Neural cell (in vitro differentiated cells): ENCODE results near the gene ARHGAP24.

Experiments
- EP300 ChIP-seq: fragments of 450-650 bp; conservative IDR thresholded peaks from 2 replicates; pipeline ENCODE4 v1.6.1; 2014; ENCODE audit warnings: antibody characterized with exemption, mild to moderate bottlenecking, moderate library complexity; ENCODE audit not compliant: poor library complexity, severe bottlenecking
- EZH2 ChIP-seq: fragments of 200-600, 300-800 bp; shearing (Covaris generic), sonication (generic); IDR thresholded peaks from 2 replicates; pipeline ENCODE4 v1.6.1; 2014; ENCODE audit warnings: antibody characterized with exemption, low read length, borderline replicate concordance, mild to moderate bottlenecking; ENCODE audit not compliant: insufficient read depth, poor library complexity, severe bottlenecking
- POLR2AphosphoS5 ChIP-seq: IDR thresholded peaks from 2 replicates; pipeline ENCODE4 v1.6.1; 2012
- RAD21 ChIP-seq: fragments of 450-650 bp; conservative IDR thresholded peaks from 2 replicates; pipeline ENCODE4 v1.6.1; 2014; ENCODE audit warnings: antibody characterized with exemption, mild to moderate bottlenecking, moderate library complexity
- TAF1 ChIP-seq: IDR thresholded peaks from 2 replicates; pipeline ENCODE4 v1.6.1; 2012; ENCODE audit warnings: low read depth
- TF ChIP-seq, protein P1 (sequence below): fragments of 450-650 bp; IDR thresholded peaks from 2 replicates; pipeline ENCODE4 v1.5.1; 2014; ENCODE audit warnings: antibody characterized with exemption, mild to moderate bottlenecking, moderate library complexity; ENCODE audit not compliant: poor library complexity, severe bottlenecking

GRCh38 chr4:85961887-85962286 is 486.9 kb downstream of the ARHGAP24 start:
- TF ChIP-seq EP300 (no peak), EZH2 (no peak), TAF1 (no peak), RAD21 (no peak), POLR2AphosphoS5 (no peak)
- TF ChIP-seq, protein P1, sequence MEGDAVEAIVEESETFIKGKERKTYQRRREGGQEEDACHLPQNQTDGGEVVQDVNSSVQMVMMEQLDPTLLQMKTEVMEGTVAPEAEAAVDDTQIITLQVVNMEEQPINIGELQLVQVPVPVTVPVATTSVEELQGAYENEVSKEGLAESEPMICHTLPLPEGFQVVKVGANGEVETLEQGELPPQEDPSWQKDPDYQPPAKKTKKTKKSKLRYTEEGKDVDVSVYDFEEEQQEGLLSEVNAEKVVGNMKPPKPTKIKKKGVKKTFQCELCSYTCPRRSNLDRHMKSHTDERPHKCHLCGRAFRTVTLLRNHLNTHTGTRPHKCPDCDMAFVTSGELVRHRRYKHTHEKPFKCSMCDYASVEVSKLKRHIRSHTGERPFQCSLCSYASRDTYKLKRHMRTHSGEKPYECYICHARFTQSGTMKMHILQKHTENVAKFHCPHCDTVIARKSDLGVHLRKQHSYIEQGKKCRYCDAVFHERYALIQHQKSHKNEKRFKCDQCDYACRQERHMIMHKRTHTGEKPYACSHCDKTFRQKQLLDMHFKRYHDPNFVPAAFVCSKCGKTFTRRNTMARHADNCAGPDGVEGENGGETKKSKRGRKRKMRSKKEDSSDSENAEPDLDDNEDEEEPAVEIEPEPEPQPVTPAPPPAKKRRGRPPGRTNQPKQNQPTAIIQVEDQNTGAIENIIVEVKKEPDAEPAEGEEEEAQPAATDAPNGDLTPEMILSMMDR, result no peak
